Measurements from ENCODE around the gene HPSE2.

The HPSE2 gene

DNA sequence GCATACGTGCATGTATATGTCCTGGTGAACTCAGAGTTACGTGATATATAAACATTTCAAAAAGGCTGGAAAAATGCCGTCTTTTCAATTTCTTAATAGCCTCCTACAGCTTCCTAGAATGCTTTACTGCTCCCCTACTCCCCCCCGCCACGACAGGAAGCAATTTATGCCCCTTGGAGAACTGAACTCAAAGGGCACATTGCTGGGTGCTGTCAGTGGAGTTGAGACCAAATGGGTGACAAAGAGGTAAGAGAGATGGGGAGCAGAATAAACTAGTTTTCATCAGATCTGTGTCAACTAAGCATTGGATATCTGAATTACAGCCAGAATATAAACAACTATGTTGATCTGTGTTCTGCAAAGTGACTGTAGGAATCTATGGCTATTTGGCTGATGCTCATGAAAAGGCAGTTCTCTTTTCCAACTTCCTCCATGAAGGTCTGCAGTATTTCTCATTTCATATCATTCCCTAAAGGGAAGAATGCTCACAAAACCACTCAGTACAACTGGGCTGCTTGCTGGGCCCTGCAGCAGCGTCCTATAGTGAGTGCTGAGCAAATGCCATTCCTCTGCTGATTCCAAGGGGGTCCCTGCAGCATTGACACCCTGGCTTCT is 617.6 kb downstream of the HPSE2 start:
- DNase-seq (ENCODE audit: low read depth) = no peak

DNA sequence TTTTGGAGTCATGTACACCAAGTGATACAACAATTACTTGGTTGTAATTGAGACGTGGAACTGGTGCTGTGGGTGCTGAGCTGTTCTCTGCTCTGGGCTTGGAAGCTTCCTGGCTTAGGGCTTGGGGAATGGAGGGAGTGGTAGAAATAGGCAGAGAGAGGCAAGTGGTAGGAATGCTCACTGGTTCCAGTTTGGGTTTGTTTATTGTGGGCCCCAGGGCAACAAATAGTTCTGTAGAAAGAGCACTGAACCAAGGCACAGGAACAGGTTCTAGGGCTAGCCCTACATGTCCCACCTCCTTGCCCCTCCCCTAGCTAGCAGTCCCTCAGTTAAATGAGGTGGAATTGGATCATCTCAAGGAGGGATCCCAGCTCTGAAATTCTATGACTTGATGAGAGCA is 622.2 kb downstream of the HPSE2 start:
- DNase-seq (ENCODE audit: low read depth) = no peak

DNA sequence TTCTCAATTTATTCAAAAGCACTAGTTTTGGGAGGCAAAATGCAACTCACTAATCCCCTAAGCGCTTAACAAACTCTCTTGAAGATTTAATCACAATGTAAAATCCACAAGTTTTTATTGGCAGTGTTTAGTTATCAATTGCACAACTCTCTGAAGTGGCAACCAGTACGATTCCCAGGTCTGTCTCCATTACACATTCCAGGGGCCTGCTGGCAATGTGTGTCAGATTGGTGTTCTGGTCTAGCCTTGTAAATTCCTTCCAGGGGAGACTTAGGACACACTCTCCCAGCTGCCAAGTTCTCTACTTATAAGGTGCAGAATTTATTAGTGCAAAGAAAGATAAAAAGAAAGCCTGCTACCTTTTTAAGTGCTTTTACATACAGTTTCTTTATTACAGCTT is 624.2 kb downstream of the HPSE2 start:
- DNase-seq (ENCODE audit: low read depth) = no peak

DNA sequence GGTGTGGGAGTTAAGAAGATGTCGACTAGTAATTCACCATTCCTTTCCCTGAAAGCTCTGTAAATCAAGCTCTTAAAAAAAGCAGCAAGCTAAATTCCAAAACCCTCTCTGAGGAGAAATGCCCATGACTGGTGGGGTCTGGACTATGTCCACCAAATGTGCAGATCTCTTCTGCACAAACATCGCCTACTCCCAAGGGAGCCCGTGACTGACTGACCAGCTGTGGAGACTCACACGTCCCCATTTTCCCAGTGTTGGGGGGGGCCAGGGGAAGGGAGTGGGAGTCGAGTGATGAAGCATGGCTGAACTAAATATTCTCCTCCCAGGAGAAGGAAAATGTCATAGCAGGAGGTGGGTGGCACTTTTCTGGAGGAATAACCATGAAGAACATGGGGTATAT is 624.8 kb downstream of the HPSE2 start:
- no peak for DNase-seq (ENCODE audit: low read depth)

DNA sequence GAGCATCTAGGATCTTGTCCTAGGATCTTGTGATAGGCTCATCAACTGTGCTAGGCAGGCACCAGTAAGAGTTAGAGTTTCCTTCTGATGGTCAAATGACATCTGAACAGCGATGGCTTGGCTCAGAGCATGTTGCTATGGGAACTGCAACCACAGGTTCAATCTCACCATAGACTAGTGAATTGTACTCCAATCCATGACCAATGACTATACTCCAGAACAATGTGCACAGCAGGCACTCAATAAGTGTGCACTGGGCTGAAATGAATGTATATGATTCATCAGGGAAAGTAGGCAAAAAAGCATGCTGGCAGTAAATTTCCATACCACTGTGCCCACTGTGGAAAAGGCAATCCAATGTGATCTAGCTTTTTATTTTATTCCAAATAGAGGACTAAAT is 625.4 kb downstream of the HPSE2 start:
- DNase-seq (ENCODE audit: low read depth) = no peak

DNA sequence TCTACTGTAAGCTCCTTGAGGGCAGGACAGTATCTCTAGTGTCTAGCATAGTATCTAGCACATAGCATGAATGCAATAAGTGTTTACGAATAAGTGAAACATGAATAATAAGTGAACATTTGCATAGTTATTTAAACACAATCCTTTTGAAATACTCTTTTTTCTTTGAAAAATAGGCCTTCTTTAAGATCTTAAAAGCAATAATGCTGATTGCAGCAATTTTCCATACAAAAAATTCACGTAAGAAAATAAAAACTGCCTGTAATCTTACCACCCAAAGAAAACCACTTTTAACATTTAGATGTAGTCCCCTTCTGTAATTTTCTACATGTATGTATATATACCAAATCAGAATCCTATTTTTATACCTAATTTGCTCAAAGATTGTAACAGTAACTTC is 626.4 kb downstream of the HPSE2 start:
- no peak for DNase-seq (ENCODE audit: low read depth)

DNA sequence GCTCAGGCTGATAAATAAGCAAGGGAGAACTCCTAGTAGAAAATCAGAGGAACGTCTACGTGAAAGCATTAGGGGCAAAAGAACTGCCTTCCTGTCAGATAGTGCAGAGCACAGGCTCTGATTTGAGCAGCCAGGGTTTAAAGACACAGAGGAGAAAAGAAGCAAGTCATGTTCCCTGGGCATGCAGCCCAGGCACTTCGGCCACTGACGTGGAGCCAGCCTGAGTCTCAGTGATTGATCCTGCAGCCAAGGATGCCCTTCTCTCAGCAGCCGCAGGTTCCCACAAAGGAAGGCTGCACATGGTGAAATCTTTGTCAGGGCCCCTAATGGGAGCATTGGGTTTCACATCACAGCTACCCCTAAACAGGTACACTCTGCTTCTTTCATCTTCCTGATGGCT is 627.2 kb downstream of the HPSE2 start:
- peak; percentile 1 for DNase-seq (ENCODE audit: low read depth)

DNA sequence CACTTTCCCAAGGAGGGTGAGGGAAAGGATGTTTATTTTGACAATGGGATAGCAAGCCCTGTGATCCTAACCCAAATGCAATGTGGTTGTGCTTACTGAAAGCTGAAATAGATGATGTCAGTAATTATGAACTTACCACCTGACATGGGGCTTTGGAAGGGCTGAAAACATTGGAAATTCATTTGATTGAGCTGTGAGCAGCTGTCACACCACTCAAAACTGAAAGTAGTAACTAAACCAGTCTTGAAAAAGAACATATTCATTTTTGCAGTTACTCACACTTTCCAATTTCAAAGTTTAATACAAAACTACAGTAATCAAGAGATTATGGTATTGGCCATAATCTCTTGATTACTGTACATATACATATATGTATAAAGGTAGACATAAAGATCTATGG is 633.4 kb downstream of the HPSE2 start:
- no peak for DNase-seq (ENCODE audit: low read depth)

DNA sequence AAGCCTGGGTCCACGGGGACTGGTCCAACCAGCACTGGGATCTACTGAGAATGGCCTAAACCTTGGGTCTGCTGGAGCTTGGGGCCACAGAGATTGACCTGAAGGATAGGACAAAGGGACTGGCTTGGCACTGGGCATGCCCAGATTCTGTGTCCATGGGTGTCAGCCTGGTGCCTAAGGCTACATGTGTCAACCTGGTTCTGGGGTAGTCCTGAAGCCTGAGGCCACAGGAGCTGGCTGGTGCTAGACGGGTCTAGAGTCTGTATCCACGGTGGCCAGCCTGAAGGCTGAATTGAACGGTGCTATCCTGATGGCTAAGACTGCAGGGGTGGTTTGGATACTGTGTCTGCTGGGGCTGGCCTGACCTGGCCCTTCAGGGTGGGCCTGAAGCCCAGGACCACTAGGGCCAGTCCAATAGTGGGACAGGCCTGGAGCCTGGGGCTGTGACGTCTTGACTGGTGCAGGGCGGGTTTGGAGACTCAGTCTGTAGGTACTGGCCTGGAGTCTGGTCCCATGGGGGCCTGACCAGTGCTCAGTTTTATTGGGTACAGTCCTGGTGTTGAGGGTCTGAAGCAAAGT is 636.5 kb downstream of the HPSE2 start:
- DNase-seq (ENCODE audit: low read depth) = no peak

DNA sequence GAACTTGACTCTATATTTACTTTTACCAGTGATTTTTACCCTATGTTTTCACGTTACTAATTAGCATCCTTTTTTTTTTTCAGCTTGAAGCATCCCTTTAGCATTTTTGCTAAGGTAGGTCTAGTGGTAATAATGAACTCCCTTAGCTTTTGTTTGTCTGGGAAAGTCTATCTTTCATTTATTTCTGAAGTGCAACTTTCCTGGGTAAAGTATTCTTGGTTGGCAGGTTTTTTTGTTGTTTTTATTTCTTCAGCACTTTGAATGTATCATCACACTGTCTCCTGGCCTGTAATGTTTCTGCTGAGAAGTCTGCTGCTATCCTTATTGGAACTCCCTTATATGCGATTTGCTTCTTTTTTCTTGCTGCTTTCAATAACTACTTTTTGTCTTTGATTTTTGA is 639.2 kb downstream of the HPSE2 start:
- DNase-seq (ENCODE audit: low read depth) = no peak

DNA sequence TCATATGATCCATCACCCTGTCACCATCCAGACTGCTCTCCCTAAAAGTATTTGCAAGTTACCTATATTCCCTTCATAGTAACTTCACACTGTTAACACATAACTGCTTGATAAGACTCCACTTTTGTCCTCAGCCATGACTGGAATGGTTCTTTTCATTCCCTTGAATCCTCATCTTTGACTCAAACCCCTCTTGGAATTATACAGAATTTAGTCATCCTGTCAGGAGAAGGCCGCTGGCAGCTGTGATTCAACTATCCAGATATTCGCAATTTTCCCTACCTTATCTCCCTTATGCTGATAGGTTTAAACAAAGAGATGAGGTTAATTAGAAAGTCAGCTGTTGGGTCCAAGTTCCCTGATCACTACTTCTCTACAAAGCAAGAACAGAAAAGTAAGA is 646.0 kb downstream of the HPSE2 start:
- DNase-seq (ENCODE audit: low read depth) = no peak

DNA sequence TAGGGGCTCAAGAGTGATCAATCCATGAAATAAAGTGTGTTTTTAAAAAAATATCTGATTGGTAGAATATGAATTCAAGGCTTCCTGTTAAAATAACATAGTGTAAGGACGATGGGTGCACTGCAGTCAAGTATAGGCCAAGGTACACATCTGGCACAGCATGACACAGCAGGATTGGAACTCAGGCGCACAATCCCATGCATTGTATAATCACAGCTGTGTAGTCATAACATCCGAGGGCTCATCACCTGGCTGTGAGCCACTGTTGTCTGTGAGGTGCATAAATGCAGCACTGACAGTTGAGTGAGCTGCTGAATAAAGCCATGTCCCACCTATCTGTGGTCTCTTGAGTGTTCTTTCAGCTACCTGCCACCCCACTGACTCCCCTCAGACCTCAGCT is 646.6 kb downstream of the HPSE2 start:
- no peak for DNase-seq (ENCODE audit: low read depth)

DNA sequence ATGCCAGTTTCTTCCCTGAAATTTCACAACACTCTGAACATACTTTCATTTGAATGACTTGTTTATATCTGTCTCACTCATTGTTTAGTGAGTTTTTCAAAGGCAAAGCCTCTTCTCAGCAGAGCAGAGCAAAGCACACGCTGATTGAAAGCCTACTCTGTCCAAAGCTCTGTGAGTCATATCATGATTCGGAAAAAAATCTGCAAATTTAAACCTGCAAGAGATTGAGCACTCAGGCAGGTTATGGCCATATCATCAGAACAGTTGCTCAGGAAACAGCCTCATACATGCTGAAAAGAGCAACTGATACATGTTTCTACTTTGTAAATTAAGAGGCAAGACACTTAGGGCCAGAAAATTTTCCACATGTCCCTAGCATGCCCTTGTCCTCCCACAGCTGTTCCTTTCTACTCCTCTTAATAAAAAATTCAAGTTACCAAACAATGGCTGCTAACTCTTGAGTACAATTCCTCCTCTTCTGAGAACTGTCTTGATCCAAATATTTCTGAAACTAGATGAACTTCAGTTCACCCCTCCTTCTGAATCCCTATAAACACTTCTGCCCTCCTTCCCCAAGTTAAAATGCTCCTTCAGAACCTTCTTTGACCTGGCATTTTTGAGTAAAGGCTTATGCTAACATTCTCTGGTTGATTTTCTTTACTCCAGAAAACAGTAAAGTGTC is 648.4 kb downstream of the HPSE2 start:
- no peak for DNase-seq (ENCODE audit: low read depth)

DNA sequence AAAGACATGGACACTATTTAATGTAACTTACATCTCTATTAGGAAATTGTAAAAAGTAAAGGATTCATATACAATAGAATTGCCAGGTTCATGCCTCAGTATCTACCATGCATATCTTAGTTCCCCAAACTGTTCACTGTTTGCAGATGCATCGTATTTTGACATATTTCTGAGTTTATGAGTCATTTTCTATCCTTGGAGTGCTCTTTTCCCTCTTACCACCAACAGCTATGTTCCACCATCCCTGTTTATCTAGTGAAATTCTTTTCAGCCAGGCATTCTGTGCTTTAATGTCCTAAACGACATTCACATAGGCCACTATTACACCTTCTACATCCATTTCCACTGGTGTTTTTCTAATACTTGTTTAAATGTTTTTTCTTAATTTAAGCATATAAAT is 649.6 kb downstream of the HPSE2 start:
- no peak for DNase-seq (ENCODE audit: low read depth)

DNA sequence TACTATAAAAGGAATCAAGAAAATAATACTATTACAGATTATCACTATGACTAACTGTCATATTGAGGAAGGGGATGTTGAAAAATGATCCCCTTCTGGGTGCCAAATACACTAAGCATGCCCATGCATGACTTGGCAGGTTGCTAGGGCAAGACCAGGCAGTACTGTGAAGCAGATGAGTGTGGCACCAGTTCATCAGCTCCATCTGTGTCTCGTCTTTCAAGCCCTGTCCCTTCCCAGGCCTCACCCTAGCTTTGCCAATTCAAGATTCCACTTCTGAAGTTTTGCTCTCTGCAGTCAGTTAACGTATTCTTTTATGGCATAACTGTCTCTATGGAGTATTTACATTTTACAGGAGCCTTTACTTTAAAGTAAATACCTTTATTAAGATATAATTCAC is 653.3 kb downstream of the HPSE2 start:
- no peak for DNase-seq (ENCODE audit: low read depth)

DNA sequence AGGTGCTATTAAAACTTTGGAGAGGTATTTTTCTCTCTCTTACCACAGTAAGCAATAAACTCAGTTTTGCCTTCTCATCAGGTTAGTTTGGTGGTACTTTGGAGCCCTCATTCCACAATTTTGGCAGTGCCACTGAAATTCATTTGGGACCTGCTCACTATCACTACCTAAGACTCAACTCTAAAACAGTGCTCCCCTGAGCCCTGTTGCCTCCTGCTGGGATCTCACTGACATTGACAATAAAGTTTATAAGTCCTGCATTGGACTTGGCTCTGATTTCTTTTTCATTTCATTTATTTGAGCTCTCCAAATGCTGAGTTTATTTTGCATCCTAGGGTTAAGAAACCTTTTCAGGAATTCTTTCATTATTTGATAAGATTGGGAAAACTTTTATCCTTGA is 658.1 kb downstream of the HPSE2 start:
- DNase-seq (ENCODE audit: low read depth) = no peak

DNA sequence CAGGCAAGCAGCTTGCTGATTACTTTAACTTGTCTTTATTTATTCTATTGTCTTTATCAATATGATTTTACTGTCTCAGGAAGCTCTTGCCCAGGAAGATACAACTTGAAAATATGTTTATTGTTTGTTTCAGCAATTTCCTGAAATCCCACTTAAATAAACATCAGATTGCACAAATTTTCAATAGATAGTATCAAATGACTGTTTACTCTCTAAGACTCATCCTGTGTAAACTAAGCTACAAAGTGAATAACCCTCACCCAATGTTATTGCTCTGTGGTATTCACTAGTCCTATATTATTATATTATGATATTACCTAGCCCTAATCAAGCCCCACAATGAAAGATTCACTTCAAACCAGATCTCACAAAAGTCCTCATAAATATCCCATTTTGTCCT is 658.5 kb downstream of the HPSE2 start:
- no peak for DNase-seq (ENCODE audit: low read depth)

DNA sequence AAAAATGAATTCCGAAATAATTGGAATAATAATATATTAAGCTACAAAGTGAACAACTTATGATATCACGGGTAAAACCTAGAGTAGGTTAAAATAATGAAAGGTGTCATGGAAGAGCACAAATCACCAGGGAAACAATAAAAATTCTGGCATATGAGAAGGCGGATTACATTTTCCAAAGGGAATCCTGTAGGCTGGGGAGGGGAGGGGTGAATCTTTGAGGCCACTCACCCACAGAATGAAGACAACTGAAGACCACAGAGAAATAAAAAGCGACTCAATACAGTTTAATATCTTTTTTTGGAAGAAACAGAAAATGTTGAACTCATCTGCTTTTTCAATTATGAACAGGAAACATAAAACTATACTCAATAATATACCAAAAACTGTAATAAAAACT is 659.6 kb downstream of the HPSE2 start:
- no peak for DNase-seq (ENCODE audit: low read depth)

DNA sequence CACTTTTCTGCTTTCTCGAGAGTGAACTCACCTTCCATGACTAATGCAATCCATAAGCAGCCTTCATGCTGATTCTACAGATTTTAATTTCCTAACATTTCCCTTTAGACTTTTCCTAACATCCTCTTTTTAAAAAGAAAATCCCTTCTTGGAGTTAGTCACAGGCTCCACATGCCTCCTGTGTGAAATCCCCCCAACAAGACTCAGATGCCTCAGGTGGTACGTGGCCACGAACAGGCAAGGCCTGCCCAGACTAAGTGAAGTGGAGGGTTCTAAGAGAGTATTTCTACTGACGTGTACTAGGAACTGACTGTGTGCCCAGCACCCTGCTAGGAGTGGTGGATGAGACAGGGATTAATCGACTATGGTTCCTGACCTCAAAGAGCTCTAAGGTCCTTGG is 663.1 kb downstream of the HPSE2 start:
- no peak for DNase-seq (ENCODE audit: low read depth)

DNA sequence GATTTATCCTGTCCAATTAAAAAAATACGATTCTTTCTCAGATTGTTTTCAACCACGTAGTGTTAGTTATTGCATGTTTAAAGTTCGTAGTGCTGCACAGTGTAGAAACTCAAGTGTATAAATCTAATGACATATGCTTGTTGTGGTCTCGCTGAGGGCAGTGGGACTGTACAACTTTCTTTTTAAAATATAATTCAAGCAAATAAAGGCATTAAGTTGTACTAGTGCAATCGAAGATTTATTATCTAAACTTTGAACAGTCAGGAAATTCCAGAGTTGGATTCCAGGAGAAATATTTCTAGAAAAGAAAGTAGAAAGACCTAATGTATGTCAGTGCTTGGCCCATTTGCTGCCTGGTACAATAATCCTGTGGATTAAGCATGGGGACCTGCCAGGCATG is 664.8 kb downstream of the HPSE2 start:
- no peak for DNase-seq (ENCODE audit: low read depth)

DNA sequence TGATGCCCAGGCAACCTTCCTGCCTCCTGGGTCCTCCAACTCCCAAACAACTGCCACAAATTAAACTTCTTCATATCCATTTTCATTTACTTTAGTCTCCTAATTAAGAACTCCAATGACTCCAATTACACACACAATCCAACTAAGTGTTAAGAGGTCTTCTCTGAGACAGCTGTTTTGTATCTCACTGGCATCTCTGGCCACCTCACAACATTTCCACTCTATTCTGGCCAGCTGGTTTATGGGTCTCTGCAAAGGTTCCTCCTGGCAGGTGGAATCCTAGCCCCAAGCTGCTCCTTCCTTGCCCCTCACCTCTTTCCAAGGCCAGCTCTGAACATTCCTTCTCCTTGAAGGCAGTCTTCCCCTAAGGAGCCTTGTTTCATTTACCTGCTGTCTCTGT is 665.8 kb downstream of the HPSE2 start:
- no peak for DNase-seq (ENCODE audit: low read depth)

DNA sequence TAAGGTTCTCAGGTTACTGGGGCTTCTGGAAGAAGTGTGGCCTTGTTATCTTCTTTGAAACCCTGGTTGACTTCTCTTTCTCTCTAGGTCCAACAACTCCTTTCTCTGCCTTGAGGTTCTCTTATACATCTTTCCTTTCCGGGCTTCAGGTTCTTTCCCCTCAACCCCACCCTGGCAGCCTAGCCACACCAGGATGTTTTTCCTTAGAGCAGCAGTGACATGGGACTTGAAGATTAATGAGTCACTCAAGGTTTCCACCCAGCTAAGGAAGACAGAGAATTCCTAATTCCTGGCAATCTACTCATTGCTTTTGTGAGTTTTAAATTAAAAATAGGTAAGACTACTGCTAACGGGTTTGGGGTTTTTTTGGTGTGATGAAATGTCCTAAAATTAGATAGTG is 667.1 kb downstream of the HPSE2 start:
- DNase-seq (ENCODE audit: low read depth) = no peak

DNA sequence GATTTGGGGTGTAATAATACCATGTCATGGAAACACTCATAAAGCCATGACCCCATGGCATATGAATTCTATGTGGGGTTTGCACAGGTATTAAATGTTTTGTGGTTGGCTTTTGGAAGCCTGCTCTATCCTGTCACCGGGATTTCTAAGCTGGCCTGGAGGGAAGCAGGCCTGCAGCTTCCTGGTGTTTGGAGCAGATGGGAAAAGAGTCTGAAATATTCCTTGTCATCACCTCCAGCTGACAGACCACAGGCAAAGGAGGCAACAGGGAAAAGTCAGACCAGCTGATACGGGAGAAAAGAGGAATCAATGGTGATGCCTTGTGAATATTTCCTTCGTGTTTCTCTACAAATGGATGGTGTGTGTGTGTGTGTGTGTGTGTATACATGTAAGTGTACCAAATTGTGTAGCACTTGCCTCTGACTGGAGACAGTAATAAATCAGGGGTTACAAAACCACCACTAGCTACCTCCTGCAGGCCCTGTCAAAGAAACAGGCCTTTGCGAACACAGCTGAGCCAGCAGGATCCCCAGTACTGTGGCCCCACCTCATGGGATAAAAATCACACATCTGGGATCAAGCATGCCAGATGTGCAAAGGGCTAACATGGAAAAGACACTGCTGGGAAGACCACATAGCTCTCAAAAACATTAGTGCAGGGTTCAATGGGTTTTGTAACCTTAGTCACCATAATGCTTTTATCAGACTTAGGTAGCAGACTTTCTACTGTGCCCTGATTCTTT is 668.1 kb downstream of the HPSE2 start:
- no peak for DNase-seq (ENCODE audit: low read depth)

Measured in stromal cell of bone marrow (primary cell).